HG03469 (cell line): Measurements from ENCODE around the gene TNS3.

Source experiments
- ATAC-seq: cut with Tn5 transposase; IDR thresholded peaks from one replicate; pipeline ENCODE4 v1.9.1; 2021; ENCODE audit warnings: mild to moderate bottlenecking, moderate library complexity, moderate number of reproducible peaks; ENCODE audit not compliant: unreplicated experiment

TNS3 gene

GRCh38 chr7:47297120-47297519 lies 284.8 kb downstream of the TNS3 start:
- ATAC-seq, result no peak

DNA sequence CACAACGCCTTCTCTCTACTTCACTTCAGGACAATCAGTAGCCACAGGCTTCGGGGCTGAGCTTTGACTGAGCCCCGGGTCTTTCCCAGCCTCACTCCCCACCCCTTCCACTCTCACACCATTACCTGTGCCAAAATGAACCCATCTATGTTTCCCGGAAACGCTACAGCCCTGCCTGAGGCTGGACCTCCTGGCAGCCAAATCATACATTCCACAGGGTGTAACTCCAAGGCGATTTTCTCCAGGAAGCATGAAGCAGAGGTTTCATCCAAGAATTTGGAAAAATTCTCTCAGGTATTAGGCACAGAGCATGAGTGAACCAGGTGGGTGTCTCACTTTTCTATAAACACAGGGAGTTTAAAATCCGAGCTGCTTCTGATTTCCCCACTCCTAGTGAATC lies 286.3 kb downstream of the TNS3 start:
- ATAC-seq, result no peak

DNA sequence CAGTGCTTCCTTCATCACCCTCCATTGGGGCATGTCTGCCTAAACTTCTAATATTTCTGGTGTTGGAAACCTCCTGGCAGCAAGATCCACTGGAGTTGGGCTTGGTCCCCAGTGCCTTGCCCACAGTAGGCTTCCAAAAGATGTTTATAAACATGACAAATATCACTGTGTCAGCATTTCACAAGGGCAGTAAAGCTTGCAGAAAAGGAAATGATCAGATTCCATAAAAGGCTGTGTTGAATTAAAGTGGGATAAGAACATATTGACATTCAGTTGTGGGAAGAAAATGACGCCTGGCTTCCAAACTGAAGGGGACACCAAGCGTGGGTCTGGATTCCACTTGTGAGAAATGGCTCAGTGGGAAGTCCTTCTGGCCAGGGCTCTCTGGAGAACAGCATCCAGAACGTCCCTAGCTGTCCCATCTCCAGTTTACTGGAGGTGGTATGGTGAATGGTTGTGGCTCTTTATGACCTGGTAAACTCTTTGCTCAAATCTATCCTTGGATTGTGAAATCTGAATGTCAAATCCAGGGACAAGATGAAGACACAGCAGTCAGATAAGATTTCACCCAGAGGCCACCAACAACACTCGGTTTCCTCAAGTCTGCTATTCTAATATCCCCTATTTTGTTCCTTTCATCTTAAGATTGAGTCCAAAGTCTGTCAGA lies 287.2 kb downstream of the TNS3 start:
- ATAC-seq, result no peak

- no peak for ATAC-seq
These were observed 287.9 kb downstream of the TNS3 start for GRCh38 chr7:47293884-47294555.

GRCh38 chr7:47292832-47293309 lies 289.0 kb downstream of the TNS3 start:
- no peak for ATAC-seq

DNA sequence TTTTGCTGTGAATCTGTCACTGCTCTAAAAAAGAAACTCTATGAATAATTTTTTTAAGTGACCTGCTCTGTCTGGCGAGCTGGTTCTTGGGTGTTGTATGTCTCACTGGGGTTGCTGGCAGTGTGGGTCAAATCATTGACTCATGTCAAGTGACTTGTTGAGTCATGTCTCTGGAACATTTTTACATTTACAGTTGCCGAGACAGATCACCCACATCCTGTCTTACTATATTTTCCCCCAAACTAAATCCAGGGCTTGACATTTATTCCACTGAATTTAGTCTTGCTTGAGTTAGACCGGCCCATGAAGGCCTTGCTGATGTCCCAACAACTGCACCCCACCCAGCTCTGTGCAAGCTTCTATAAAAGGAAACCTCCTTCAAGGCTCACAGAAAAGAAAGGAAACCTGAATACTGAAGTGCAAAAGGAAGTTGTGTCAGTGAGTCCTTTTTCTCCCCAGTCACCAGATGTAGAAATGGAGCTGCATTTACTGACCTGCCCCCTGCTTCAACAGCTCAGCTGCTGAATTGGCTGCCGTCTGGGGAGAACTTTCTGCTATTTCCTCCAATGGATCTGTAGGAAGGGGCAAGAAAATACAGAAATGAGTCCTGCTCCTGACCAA lies 290.3 kb downstream of the TNS3 start:
- ATAC-seq, result peak; percentile 95

GRCh38 chr7:47290867-47291266 lies 291.0 kb downstream of the TNS3 start:
- no peak for ATAC-seq

GRCh38 chr7:47290466-47290865 lies 291.4 kb downstream of the TNS3 start:
- no peak for ATAC-seq

DNA sequence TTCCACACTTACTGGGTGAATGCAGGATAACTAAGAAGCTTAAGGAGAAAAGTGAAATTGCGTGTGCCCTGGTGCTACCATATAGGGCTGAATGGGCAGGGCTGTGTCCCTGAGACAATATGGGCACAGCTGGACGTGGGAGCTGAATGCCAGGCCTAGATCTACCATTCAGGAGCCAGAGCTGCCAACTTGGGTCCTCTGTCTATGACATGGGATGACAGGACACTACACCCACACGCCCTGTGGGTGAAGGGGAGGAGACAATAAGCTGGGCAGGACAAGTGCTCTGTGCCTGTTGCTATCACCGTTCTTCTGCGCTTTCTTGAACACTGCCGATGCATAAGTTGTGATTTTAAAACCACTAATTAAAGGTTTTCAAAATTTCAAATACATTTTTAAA lies 293.9 kb downstream of the TNS3 start:
- no peak for ATAC-seq

DNA sequence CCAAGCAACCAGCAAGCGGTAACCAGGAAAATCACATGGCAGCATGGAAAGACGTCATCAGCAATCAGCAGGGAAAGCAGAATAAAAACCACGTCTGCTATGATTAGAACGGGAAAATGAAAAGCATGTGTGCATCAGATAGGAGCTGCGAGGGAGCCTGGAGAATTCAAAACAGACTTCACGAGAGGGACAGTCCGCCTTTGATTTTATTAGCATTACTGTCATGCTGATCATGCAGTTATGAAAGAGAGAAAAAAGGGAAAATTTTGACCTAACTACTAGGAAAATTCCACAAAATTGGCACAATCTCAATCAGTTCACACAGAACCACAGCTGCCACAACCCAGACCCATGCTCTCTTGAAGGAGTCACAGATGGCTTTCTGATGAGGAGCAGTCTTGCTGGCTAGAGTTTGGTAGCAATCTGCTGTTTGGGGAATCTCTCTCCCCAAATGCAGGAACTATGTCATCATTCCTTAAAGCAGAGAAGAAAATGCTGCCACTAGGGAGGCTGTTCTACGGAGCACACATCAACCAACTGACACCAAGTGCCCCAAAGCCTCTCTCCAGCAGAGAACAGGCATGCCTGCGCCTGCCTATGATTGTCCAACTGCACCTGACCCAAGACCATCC lies 295.9 kb downstream of the TNS3 start:
- ATAC-seq, result no peak

- ATAC-seq, result no peak
These were observed 296.9 kb downstream of the TNS3 start for GRCh38 chr7:47284691-47285635.

- no peak for ATAC-seq
These were observed 298.3 kb downstream of the TNS3 start for GRCh38 chr7:47283497-47284131.

- no peak for ATAC-seq
These were observed 299.0 kb downstream of the TNS3 start for GRCh38 chr7:47282790-47283496.

GRCh38 chr7:47281966-47282643 lies 299.8 kb downstream of the TNS3 start:
- ATAC-seq, result no peak

DNA sequence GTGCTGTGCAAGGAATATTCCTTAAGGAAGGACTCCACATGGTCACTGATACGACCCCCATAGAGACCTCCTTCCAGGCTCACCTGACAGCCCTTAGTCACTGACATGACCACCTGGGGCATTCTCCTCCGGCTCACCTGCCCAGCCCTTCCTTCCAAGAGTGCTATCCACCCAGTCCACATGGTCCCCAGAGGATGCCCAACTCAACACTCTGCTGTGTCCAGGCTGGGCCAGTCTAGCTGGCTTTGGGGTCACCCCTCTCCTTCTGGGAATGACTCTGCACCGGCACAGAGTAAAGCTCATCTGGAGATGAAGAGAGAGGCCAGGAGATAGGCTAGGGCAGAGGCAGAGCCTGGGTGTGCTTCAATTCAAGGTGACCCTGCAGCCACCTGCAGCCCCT lies 300.8 kb downstream of the TNS3 start:
- no peak for ATAC-seq

DNA sequence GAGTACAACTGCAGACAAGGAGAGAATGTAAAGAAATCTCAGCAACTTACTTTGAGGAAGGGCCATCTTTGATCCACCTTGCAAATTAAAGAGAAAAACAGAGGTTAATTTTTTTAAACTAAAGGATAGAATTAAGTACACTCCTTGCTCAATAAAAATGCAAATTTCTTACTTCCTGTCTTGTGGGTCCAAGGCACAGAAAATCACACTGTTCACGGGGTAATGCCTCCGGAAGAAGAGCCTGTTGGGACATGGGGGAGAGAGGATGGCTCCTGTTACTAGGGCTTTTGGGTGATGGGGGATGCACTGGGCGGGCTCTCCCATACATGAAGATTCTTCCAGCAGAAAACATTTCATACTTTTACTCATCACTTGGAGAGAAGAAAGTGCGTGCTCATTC lies 301.8 kb downstream of the TNS3 start:
- ATAC-seq, result no peak

DNA sequence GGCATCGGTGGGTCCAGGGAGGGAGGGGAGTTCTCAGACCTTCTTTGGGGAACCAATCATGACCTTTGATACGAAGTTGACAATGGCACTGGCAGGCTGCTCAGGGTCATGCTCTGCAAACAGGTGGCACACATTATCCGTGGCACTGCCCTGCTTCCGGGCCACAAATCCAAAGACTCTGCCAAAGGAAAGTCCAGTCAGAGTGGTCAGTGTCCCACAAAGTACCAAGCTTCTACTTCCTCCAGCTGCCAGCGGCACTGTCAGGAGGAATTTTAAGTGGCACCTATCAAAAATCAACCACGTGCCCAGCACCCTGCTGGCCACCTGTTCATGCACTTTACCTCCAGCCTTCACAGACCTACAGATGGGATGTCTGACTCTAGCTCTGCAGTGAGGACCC lies 303.9 kb downstream of the TNS3 start:
- no peak for ATAC-seq

DNA sequence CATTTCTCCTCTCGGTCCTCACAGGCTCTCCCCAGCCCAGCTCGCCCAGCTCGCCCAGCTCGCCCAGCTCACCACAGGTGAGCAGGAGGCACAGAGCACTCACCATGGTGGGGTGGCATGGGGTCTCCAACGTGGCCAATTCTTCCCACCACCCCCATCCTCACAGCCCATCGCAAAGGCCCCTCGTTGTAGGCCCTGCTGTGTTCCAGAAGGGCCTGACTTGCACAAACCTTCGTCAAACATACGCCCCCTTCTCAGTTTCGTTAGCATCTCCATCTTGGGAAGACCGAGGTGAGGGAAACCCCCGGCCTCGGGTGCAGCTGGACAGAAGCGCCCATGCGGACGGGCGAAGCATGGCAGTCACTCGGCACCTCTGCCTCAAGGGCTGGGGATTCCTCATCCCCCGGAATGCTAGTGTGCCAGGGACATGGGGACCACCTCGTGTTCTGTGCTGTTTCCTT lies 304.6 kb downstream of the TNS3 start:
- ATAC-seq, result no peak
